Coronary artery (tissue), 2 donors: ENCODE measurements around the gene SLFN12.
A peak's percentile ranks its signal among the peaks of the same experiment; 100 is the strongest.

Source experiments
- DNase-seq: peaks from one replicate; pipeline ENCODE4 v3.0.0-alpha.2; 2017; ENCODE audit warnings: low spot score
- H3K27ac ChIP-seq, 2 donors: fragments of 200-600 bp; sonication (generic); one replicate each; pipeline ENCODE4 v1.5.1; 2016 to 2019
- H3K4me3 ChIP-seq: fragments of 200-600 bp; sonication (generic); 2 replicates; pipeline ENCODE4 v1.5.1; 2016; ENCODE audit warnings: mild to moderate bottlenecking, moderate library complexity
- CTCF ChIP-seq: fragments of 200-600 bp; sonication (generic); IDR thresholded peaks from one replicate; pipeline ENCODE4 v1.5.1; 2019; ENCODE audit warnings: antibody characterized with exemption

The SLFN12 gene

GRCh38 chr17:35377068-35377467, 55.2 kb downstream of the SLFN12 start:
- DNase-seq: no peak
- peak overlapping the region in 1 of 2 donors; percentile 10 for H3K27ac ChIP-seq
- TF ChIP-seq CTCF: no peak
- H3K4me3 ChIP-seq: no peak overlapping the region

DNA sequence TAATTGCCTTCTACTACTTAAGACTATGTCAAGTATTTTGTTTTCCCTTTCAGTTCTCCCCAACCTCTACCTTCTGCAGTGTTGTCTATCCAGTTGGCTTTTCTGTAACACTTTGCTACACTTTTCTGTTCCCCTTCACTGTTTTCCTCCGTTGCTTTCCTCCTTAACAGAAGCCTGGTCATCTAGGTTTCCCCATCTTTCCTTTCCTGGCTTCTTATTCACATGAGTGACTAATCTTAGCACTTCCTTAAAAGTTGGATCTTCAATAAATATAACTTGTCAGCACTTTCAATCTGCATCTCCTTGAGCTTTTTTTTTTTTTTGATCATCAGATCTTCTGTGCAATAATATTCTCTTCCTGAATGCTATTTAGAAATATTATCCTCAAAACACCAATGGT, 56.1 kb downstream of the SLFN12 start:
- Histone ChIP-seq H3K27ac (peak overlapping the region in 1 of 2 donors; percentile 60), H3K4me3 (no peak overlapping the region)
- no peak for DNase-seq
- TF ChIP-seq CTCF: no peak

DNA sequence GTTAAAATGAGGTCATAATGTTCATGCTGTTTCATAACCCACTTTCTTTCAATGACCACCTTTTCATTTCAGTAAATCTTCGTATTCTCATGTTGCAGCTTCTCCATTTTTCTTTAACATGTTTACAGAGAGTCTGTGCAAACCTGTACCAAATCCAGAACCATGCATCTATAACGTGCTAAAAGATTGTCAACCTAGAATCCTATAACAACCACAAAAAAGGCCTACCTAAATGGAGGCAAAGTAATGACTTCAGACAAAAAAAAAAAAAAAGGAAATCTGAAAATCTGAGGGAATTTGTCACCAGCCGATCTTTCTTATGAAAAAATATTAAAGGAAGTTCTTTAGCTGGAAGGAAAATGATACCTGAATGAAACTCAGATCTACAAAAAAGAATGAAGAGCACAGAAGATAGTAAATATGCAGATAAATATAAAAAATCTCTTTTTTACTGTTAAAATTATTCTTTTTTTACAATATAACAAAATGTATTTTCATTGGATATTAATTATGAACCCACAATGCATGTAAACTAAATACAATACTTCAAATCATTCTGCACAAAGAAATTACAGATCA, 57.4 kb downstream of the SLFN12 start:
- Histone ChIP-seq H3K27ac (peak overlapping the region; percentile 89 to 96), H3K4me3 (peak overlapping the region; percentile 84)
- no peak for DNase-seq
- TF ChIP-seq CTCF: no peak

DNA sequence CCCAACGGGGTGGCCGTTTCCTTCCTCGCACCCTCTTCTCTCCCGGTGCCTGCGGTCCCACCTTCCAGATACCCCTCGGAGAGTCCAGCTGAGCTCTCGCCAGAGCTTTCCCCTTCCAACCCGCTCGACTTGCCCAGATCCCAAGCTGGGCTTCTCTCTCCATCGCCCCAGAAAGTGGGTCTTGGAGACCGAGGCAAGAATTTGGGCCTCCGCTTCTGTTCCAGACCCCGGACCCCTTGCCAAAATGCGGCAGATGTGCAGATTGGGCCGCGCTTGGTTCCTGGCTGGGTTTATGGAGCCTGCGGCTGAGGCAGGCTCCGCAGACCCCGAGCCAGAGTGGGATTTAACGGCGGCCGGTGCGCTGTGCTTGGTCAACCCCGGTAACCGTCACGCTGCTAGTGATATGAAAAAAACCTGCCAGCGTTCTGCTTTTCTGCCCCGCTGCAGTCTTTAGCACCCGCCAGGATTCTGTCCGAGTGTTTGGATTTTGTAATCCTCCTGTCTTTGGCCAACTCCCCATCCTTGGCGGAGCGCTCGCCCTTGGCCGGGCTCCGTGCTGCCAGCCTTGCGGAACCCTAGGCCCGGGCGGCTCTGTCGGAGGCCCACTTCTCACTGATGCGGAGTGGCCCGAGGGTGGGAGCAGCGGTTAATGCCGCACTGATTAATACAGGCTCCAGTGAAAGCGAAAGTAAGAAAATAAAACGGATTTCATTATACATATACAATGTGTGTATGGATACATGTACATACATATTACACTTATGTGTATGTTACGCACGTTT, 58.1 kb downstream of the SLFN12 start:
- peak overlapping the region; percentile 89 to 96 for H3K27ac ChIP-seq

GRCh38 chr17:35373534-35373983, 58.7 kb downstream of the SLFN12 start, which contains the start of gene SLFN11:
Gene SLFN11, minus strand, starts transcription at chr17:35373621. Its CDS starts 9,814 bp downstream, at chr17:35363807.
- DNase-seq: peak; percentile 92
- no peak for TF ChIP-seq CTCF

More for the DNA sequence above, 58.1 kb downstream of the SLFN12 start:
- no peak for TF ChIP-seq CTCF
- DNase-seq: no peak
- peak overlapping the region; percentile 84 for H3K4me3 ChIP-seq

GRCh38 chr17:35372846-35373533, 59.3 kb downstream of the SLFN12 start:
- peak overlapping the region; percentile 89 to 96 for H3K27ac ChIP-seq
- DNase-seq: no peak
- peak overlapping the region; percentile 84 for H3K4me3 ChIP-seq
- TF ChIP-seq CTCF: no peak

More at GRCh38 chr17:35373534-35373983, 58.7 kb downstream of the SLFN12 start, which contains the start of gene SLFN11:
- H3K4me3 ChIP-seq: peak within 1 kb of the TSS; percentile 84
- H3K27ac ChIP-seq: peak within 1 kb of the TSS; percentile 89 to 96
